Stimulated activated CD4-positive, alpha-beta T cell treated with anti-CD3 and anti-CD28 coated beads, Interleukin-2, amount 100 ng/mL, for 24 hours (primary cell): Measurements from ENCODE around the gene NPAS3.
A peak's percentile ranks its signal among the peaks of the same experiment; 100 is the strongest.

Experiments used
- DNase-seq, 2 donors: peaks; one replicate each; pipeline ENCODE4 v3.0.0-alpha.2; 2020

Gene NPAS3

GRCh38 chr14:32938719-32939253, at the start of gene NPAS3:
TSS of gene NPAS3 (plus strand) at chr14:32938879.
- DNase-seq: no peak

DNA sequence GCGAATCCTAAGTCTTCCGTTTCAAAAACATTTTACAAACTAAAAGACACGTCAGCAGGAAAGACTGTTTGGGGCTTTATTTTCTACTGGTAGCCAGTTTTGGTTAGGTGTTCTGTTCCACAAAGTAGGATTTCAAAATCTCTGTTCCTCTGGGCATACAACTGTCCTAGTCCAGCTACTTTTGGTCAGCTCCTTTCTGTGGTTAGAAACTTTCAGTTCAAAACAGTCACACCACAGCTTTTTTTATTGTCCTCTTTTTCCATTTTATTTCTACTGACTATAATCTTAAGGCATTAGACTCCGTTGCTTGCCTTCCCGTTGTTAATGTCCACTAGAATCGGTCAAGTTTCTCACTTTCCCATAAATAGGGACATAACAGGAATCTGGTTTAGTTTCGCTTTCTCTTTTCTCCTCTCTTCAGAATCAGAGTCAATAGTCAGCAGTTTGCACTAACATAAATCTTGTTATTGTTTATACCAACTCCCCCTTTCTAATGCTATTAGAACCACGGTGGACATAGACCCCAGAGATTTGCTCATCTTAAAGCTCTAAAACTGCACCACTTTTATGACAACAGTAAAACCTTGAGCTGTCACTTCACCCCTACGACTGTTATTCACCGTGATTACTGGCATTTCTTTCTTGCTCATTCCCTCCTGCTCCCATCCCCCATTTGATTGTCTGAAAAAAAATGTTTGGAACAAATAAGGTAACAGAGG, 41.5 kb upstream of the NPAS3 start:
- no peak for DNase-seq

DNA sequence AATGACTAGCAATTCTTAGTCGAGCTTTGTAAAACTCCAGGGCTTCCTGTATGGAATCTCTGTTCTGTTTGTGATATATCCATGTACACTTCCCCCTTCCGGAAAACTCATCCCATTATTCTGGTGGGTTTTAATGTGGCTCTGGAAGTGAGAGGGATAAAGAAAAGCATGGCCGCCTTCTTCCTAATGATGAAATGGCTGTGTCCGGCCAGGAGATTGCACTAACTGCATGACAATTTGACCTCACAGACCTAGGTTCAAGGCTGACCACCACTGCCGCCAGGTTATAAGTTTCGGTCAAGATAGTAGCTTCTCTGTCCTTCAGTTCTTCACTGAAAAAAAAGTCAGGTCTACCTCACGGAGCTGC, 41.0 kb upstream of the NPAS3 start:
- DNase-seq: no peak

DNA sequence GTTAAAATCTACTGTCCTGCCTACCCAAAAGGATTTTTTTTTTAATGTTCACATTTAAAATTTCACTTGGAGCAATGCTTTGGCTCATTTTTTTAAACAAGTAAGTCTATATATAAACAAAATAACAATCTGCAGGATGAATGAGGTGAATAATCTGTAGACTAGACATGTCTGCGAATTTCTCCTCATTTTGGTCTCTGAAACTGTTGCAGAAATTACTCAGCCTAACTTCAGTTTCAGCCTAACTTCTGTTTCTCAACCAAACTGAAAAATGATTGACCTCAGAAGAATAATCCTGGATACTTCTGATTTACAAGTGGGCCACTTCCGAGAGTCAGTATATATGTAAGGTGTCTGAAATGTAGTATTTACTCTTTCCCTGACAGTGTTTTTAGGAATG, 39.8 kb upstream of the NPAS3 start:
- no peak for DNase-seq

GRCh38 chr14:32900547-32900946, 38.1 kb upstream of the NPAS3 start:
- no peak for DNase-seq

GRCh38 chr14:32905013-32905412, 33.7 kb upstream of the NPAS3 start:
- DNase-seq: no peak

- DNase-seq: no peak
These were observed 32.0 kb upstream of the NPAS3 start for GRCh38 chr14:32906672-32907071.

DNA sequence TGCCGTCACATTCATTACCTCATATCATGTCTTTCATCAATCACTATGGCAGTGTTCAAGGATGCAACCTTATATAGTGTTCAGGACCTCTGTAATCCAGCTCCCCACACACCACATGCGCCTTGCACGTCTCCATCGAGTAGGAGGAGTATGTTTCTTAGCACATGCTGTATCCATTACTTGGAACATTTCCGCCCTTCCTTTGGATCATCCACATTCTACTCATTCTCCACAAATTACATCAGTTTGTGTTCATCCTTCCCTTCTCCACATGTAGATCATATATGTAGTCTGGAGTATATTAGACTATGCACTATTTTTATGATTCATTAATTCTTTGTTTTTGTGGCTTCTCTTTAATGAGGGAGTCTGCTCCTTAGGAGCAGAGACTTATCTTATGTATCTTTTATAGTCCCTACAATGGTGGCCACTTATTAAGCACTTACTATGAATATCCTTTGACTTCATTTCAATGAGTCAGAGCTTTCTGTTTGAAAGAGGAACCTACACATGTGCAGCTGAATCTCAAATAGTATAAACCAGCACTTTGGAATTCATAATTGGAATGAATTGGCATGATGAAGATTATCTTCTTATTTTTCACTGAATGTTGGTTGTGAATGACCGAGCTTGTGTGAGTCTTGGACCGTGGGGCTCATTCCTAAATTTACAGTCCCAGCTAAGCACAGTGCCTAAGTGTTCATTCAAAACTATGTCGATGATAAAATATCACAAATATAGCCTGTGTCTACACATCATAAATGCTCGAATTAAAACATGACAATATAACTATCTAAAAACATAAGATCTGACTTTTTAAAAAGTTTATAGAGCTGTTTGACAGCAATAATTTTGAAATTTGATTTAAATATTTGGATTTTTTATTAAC, 30.2 kb upstream of the NPAS3 start:
- no peak for DNase-seq

- no peak for DNase-seq
These were observed 25.0 kb upstream of the NPAS3 start for GRCh38 chr14:32913725-32914124.

- DNase-seq: no peak
These were observed 24.3 kb upstream of the NPAS3 start for GRCh38 chr14:32914391-32914790.

- DNase-seq: no peak
These were observed 17.9 kb upstream of the NPAS3 start for GRCh38 chr14:32920696-32921276.

- DNase-seq: no peak
These were observed 13.2 kb upstream of the NPAS3 start for GRCh38 chr14:32925439-32925838.

DNA sequence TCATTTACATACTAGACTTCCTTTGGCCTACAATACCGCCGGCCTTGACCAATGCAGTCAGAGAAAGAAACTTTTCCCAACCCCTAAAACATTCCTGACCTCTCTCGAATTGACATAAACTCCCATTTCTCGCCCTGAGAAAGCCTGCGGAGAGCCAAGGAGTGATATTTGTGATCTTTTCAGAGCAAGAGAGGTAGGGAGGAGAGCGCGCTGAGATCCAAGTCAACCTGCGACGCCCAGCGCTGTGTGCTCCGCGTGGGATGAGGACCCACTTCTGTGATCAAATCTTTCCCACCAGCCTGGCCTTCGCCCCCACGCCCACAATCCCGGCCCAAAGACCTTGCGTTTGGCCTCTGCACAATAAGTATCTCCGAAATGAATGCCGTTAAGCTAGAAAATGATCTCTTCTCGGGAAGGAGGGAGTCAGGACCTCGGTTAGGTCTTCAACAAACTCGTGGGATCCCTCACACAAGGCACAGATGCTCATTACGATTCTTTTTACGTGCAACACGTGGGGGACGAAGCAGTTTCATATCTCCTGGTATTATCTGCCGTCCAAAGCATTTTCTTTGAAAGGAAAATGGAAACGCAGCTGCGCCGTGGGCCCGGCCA, 6.3 kb upstream of the NPAS3 start:
- no peak for DNase-seq

DNA sequence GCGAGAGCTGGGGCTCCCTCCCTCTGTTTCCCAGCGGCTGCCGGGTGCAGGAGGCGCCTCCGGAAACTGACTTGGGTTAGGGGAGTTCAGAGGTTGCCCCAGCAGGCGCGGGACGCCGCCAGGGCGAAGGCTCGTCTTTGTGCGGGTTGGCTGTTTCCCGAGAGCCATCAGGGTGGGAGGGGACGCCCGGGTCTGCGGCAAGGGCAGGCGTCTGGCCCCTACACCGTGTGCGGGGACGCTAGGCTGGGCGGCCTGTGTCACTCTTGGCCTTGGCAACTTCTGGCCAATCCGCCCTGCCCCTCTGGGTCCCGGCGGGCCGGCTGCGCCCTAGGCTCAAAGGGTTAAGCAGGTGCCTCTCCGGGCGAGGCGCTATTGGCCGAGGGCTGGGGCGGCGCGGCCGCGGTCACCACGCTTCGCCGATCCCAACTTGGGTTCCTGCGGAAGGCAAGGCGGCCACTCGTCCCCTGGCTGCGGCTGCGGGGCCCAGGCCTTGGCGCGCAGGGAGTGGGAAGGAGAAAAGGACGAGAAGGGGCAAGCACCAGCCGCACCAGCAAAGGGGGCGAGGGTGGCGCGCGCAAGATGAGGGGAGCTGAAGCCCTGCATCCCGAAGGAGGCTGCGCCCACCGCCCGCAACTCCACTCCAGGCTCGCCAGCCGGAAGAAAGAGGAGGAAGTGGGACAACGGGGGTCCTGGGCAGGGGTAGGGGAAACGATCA, 5.6 kb upstream of the NPAS3 start:
- no peak for DNase-seq

- DNase-seq: no peak
These were observed 5.0 kb upstream of the NPAS3 start for GRCh38 chr14:32933629-32934072.

DNA sequence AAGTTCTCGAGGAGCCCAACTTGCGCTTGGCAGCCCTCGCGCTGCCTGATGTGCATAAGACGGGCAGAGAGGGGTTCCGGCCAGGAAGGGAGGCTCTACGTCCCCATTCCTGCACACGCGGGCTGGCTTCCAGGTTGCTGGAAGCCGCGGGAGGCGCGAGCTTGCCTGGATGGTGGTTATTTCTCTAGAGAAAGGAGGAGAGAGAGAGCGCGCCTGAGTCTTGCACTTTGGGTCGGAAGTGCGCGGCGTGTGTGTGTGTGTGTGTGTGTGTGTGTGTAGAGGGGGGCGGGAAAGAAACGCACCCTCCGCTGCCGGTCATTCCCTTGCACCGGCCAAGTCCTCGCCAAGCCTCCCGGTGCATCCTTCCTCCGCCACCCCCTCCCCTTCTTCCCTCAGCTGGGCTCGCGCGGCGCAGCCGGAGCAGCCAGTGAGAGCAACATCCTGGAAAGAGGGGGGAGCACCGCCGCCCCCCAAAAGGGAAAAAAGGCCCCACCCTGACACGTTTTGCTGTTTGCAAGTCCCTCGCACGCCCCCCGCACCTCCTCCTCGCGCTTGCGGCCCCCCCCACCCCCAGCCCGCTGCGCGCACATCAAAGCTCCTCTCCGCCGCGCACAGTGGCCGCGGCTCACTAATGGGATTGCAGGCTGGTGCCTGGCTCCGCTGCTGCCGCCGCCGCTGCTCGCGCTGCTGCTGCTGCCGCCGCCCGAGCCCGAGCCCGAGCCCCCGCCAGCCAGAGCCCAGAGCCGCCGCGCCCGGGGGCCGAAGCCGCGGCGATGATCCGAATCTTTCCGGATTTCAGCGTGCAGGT, 4.4 kb upstream of the NPAS3 start:
- no peak for DNase-seq

GRCh38 chr14:32934881-32935633, 3.6 kb upstream of the NPAS3 start:
- DNase-seq: no peak

DNA sequence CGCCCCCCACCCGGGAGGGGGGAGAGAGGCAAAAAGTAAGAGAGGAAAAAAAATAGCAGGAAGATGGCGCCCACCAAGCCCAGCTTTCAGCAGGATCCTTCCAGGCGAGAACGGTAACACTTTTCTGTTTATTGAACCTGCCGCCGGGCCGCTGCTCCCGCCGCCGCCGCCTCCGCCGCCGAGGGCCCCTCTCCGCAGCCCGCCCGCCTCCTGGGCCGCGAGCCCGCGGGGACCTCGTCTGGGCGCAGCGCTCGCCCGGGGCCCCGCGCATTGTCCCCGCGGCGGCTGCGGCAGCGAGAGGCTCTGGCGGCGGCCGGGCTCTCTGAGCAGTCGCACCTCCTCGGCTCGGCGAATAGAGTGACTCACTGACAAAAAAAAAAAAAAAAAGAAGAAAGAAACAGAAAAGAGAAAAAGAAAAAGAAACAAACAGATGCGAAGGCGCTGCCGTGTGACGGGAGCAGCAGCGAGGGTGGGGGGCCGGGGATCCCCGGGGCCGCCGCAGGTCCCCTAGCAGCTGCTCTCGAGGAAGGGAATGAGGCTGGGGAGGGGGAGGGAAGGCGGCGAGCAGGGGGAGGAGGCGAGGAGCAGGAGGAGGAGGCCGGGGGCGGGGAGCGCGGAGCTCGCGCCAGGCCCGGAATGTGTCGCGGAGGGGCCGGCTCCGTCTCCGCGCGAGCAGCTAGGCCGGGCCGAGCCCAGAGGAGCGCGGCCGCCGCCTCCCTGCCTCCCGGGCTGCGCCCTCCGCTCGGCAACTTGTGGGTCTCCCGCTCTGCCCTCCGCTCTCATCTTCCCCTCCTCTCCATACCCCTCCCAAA, 781 bp downstream of the NPAS3 start:
- peak in 1 of 2 donors; percentile 43 for DNase-seq

DNA sequence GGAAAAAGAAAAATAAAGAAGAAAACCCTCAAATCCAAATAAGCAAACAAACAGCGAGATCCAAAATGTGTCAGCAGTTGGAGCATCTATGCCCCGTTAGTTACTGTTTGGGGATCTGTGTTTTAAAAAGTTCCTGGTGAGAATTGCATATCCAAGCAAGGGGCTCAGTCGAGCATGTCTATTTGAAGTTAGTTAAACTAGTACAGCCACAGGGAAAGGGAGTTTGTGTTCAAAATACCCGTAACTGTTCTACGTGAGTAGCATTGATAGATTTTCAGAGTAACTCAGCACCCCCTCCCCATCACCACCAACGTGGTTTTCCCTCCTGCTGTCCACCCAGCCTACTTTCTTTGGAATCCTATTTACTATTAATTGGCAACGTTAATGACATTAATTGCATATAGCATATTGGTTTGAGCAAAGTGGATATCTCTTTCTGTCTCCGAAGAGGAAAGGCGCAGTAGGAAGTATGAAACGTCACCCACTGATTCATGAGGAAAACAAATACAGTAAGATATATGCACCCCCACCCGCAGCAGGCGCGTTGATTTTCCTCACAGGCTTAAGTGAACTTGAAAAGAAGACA, 1.5 kb downstream of the NPAS3 start:
- DNase-seq: no peak
